Left lung (tissue), 10 donors: ENCODE data around the gene PRDM2. TPM values are rescaled to one million over a fixed set of nuclear protein-coding genes. Genes with fewer than 3 reads are reported as not detected.
A peak's percentile ranks its signal among the peaks of the same experiment; 100 is the strongest.

Experiments used
- ATAC-seq: fragments of 200-7000 bp; cut with Tn5 transposase; one replicate; pipeline ENCODE4 v1.9.1; 2020; ENCODE audit warnings: moderate library complexity
- DNase-seq, 4 donors: peaks; one replicate each; pipeline ENCODE4 v3.0.0-alpha.2; 2013 to 2020
- H3K27ac ChIP-seq, 2 donors: fragments of 200-600 bp; sonication (generic) in 1 of 2; one replicate each; pipeline versions ENCODE4 v1.5.0 to v1.8.0; 2020 to 2021
- H3K27me3 ChIP-seq, 2 donors: fragments of 200-600 bp; sonication (generic) in 1 of 2; one replicate each; pipeline versions ENCODE4 v1.5.0 to v1.8.0; 2020 to 2021
- H3K36me3 ChIP-seq, 2 donors: fragments of 200-600 bp; sonication (generic) in 1 of 2; one replicate each; pipeline versions ENCODE4 v1.5.0 to v1.8.0; 2020 to 2021
- H3K4me1 ChIP-seq, 2 donors: fragments of 200-600 bp; one replicate each; pipeline ENCODE4 v1.8.0; 2021
- H3K4me3 ChIP-seq, 2 donors: fragments of 200-600 bp; sonication (generic) in 1 of 2; one replicate each; pipeline versions ENCODE4 v1.5.0 to v1.8.0; 2020 to 2021; ENCODE audit warnings: mild to moderate bottlenecking in 1 of 2
- H3K9me3 ChIP-seq, 2 donors: fragments of 200-600 bp; sonication (generic) in 1 of 2; one replicate each; pipeline versions ENCODE4 v1.5.0 to v1.8.0; 2020 to 2021
- intact Hi-C, 2 donors: fragments of 100-400 bp; cut with DNase I; formaldehyde crosslinking; loops; one replicate each; pipeline versions ENCODE4 v1.11.2 to v1.14.2; 2022
- polyA plus RNA-seq, 6 donors: library from polyadenylated mRNA; unstranded; fragments of 120-200 nt; gene quantifications; one replicate each; pipeline ENCODE4 v1.2.1, GENCODE V29; 2013; ENCODE audit not compliant: insufficient read length in 6 of 6
- total RNA-seq, 2 donors: library from RNA; stranded (reverse); fragmentation: NEBNext Ultra II Directional; extraction: Animal tissue kit (Norgen Biotek cat#: 25700); gene quantifications; one replicate each; pipeline ENCODE4 v1.2.1, GENCODE V29; 2021
- TF ChIP-seq, protein P1 (sequence below), 2 donors: fragments of 200-600 bp; sonication (generic) in 1 of 2; IDR thresholded peaks; one replicate each; pipeline versions ENCODE4 v1.5.0 to v1.8.0; 2021; ENCODE audit warnings: antibody characterized with exemption in 2 of 2
- donor health status: DM: no; HTN: yes; CAD: no.
- donor health status: DM: no; HTN: no; CAD: no.

PRDM2 gene
- total and polyA plus RNA-seq, 8 donors = 39.6 to 51.7 (median 44.9) TPM

DNA sequence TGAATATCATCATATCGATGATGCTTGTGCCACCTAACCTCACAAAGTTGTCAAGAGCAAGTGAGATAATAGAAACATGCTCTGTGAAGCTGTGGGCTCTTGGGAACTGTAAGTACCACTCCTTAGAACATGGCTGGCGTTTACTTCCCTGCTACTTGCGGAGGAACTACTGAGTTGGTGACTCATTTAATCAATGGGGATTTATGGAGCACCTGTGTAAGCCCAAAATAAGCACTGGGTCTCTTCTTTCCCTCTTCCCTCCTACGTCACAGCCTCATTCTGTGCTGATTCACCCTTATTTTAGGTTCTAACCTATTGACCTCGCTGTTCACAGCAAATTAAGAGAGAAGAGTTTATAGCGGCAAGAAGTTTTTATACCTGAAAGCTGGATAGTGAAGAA is 52.9 kb downstream of the PRDM2 start:
- no peak overlapping the region for H3K4me3 ChIP-seq
- TF ChIP-seq, protein P1, sequence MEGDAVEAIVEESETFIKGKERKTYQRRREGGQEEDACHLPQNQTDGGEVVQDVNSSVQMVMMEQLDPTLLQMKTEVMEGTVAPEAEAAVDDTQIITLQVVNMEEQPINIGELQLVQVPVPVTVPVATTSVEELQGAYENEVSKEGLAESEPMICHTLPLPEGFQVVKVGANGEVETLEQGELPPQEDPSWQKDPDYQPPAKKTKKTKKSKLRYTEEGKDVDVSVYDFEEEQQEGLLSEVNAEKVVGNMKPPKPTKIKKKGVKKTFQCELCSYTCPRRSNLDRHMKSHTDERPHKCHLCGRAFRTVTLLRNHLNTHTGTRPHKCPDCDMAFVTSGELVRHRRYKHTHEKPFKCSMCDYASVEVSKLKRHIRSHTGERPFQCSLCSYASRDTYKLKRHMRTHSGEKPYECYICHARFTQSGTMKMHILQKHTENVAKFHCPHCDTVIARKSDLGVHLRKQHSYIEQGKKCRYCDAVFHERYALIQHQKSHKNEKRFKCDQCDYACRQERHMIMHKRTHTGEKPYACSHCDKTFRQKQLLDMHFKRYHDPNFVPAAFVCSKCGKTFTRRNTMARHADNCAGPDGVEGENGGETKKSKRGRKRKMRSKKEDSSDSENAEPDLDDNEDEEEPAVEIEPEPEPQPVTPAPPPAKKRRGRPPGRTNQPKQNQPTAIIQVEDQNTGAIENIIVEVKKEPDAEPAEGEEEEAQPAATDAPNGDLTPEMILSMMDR (IDR thresholded peaks at IDR 0.05) = no peak
- H3K4me1 ChIP-seq = peaks cover 28 to 82% of the 10 kb centered on the region in 2 donors
- no peak overlapping the region for H3K27ac ChIP-seq
- DNase-seq (no peak), ATAC-seq (peak; percentile 20)
- no peaks in the 10 kb centered on the region for H3K27me3 ChIP-seq
- peaks cover 0 to 10% of the 10 kb centered on the region in 2 donors for H3K36me3 ChIP-seq
- no peaks in the 10 kb centered on the region for H3K9me3 ChIP-seq
- intact Hi-C loops = no loop called here

DNA sequence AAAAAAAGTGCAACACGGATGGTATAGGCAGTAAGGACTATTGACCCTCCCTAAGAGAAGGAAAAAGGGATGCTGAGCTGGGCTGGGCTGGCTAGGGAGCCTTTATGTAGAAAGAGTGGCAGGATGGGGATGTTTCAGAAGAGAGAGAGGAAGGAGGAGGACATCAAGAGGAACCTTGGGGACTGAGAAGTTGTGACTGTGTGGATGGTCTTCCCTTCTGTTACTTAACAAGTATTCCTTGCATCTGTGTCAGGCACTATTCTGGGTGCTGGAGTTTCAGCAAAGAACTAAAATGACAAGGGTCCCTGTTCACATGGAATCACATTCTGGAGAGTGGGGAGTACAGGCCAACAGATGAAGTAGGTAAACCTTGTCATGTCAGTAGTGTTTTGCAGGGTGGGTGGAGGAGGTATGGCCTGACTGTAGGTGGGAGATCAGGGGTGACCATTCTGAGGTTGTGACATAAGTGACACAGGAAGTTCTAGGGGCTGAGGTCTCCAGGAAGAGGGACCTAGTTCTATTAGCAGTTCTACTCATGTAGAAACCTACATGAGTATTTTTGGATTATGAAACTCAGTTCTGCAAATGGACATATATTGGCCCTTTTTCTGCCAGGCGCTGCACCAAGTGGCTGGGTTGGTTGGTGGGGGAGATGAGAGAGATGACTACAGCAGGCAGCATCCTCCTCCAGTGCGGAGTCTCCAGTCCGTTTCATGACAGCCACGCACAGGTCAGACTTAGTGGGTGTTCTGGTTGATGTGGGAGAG is 53.8 kb downstream of the PRDM2 start:
- Histone ChIP-seq H3K4me3 (no peak overlapping the region), H3K4me1 (peaks cover 36 to 86% of the 10 kb centered on the region in 2 donors), H3K9me3 (no peaks in the 10 kb centered on the region), H3K27me3 (no peaks in the 10 kb centered on the region), H3K36me3 (peaks cover 0 to 10% of the 10 kb centered on the region in 2 donors), H3K27ac (peak overlapping the region in 1 of 2 donors; percentile 33)
- ATAC-seq (no peak), DNase-seq (no peak)
- TF ChIP-seq, protein P1 (IDR thresholded peaks at IDR 0.05) = no peak
- intact Hi-C loops = no loop called here

DNA sequence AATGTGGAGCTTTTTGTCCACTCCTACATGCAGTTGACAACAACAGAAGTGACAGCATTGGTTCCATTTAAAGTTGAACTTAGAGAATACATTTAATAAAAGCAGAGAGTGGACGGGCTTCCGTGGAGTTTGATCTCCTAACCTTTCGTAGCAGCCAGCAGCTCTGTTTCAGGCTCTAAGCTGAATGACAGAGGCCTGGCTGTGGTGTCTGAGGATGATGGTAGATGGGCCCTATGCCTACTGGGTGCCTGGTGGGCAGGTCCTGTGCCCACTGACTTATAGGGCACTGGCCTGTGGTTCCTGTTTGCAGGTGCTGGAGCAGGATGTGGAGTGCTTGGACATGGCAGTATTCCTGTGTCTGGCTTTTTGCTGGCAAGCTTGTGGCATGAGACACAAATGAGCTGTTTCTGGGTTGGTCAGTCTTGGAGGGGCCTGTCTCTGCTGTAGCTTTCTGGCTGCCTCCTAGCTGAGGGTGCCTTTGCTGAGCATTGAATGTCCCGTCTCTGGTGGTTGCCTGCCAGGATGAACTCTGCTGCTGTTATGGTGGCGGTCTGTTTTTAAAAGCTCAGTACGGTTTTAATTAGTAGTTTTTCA is 54.6 kb downstream of the PRDM2 start:
- no peak overlapping the region for H3K4me3 ChIP-seq
- peaks cover 0 to 10% of the 10 kb centered on the region in 2 donors for H3K36me3 ChIP-seq
- H3K9me3 ChIP-seq = no peaks in the 10 kb centered on the region
- peak overlapping the region in 1 of 2 donors; percentile 18 for H3K27ac ChIP-seq
- peaks cover 36 to 91% of the 10 kb centered on the region in 2 donors for H3K4me1 ChIP-seq
- TF ChIP-seq, protein P1 (IDR thresholded peaks at IDR 0.05) = no peak
- intact Hi-C loops = no loop called here
- ATAC-seq (no peak), DNase-seq (no peak)
- H3K27me3 ChIP-seq = no peaks in the 10 kb centered on the region

DNA sequence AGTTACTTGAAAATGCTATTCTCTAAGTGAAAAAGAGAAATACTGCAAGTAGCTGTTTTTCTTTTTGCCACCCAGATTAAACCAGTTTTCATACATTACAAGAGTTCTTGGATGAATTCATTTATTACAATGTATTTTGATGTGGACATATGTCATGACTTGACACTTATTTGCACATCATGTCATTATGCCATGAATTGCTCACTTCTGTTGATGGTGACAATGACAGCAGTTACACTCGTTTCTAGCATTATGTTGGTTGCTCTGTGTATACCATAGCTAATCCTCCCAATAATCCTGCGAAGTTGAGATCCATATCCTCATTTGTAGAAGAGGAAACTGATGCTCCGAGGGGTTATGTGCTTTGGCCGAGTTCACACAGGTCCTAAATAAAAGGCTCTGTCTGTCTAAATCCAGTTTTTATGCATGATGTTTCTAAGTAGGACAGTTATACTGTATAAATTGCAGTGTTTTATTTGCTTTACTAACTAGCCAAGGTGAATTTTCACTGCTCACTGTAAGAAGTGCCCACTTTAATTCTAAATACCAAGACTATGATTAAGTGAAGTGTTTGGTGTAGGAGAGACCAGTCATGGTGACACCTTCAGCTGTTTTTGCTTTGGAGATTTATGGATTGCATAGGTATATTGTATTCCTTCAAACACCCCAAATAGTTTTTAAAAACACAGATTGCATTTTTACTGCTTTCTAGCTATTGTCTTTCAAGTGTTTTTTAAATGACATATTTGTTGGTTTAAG is 56.7 kb downstream of the PRDM2 start:
- DNase-seq = no peak
- H3K4me3 ChIP-seq = no peak overlapping the region
- peak overlapping the region; percentile 3 to 23 for H3K27ac ChIP-seq
- intact Hi-C loops = no loop called here
- ATAC-seq = peak; percentile 55
- H3K27me3 ChIP-seq = no peaks in the 10 kb centered on the region
- no peaks in the 10 kb centered on the region for H3K9me3 ChIP-seq
- TF ChIP-seq, protein P1 (IDR thresholded peaks at IDR 0.05) = no peak
- peaks cover 29 to 94% of the 10 kb centered on the region in 2 donors for H3K4me1 ChIP-seq
- H3K36me3 ChIP-seq = peaks cover 0 to 10% of the 10 kb centered on the region in 2 donors

DNA sequence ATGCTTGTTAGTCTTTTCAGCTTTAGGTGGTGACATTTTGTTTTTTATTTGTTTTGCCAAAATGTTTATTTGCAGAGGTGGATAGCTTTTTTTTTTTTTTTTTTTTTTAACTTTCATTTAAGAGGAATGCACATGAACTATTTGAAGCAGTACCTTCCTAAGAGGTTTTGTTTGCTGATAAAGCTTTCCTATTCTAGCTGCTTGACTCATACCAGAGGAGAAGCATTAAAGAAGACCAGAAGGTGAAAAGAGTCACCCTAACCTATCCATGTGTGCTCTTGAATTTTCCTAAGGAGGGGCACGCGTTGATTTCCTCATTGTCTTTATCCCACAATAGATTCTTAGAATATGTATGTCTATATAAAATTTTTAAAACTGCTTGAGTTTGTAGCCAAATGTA is 57.7 kb downstream of the PRDM2 start:
- intact Hi-C loops = no loop called here
- no peak overlapping the region for H3K4me3 ChIP-seq
- no peaks in the 10 kb centered on the region for H3K27me3 ChIP-seq
- TF ChIP-seq, protein P1 (IDR thresholded peaks at IDR 0.05) = no peak
- no peaks in the 10 kb centered on the region for H3K9me3 ChIP-seq
- peaks cover 24 to 85% of the 10 kb centered on the region in 2 donors for H3K4me1 ChIP-seq
- no peak for DNase-seq
- peaks cover 0 to 10% of the 10 kb centered on the region in 2 donors for H3K36me3 ChIP-seq
- ATAC-seq = peak; percentile 59
- peak overlapping the region; percentile 28 to 70 for H3K27ac ChIP-seq
